IPS DF 19.7 (cell line): ENCODE data around the gene SDF2.
A peak's percentile ranks its signal among the peaks of the same experiment; 100 is the strongest.

Experiments used
- DNase-seq: peaks from one replicate; pipeline ENCODE4 v3.0.0-alpha.2; 2013; ENCODE audit warnings: low read depth, low spot score

SDF2 gene

DNA sequence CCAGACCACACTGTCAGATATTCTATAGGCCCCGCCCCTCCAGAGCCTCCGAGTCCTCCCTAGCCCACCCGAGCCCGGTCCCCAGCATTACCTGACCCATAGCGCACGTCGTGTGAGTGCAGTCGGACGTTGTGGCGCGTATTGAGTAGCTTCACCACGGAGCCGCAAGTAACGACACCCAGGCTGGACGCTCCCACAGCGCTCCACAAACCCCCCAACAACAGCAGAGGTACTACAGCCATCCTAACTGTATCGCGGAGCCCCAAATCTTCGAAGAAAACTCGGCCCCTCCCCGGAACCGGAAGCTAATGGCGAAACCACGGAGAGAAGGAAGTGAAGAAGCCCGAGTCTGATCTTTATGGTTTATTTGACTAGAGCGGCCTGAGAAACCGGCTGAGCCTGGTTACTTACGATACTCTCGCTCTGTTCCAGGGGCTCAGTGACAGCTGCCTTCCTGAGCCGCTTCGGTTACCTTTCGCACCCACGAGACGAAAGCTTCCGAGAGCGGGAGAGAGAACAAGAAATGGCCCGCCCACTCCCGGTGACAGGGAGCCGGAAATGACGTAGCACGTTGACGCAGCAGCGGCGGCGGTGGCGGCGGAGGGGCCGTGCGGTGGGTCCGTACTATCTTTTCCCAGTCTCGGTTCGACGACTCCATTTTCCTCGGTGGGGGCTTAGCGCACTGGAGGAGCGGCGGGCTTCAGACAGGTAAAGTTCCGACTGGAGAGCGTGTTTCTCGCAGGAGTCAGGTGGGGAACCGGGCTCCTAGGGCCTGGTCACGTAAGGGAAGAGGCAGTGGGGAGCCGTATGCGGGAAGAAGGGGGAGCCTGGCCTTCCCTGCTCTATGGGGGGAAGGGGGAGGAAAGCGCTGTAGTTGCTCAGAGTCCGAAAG lies at the start of gene SDF2, which contains the start of gene SUPT6H:
SDF2 (minus strand) TSS at position 272 of the 892 bp plus-strand sequence; CDS start at position 242, 30 bp downstream.
SUPT6H (plus strand) TSS at position 571 of the 892 bp plus-strand sequence. CDS start 11,197 bp downstream, outside the sequence.
- DNase-seq, result no peak

GRCh38 chr17:28710861-28711722 lies 49.4 kb upstream of the SDF2 start:
- peak; percentile 76 for DNase-seq

GRCh38 chr17:28707339-28707720 lies 45.6 kb upstream of the SDF2 start:
- no peak for DNase-seq

- DNase-seq, result no peak
These were observed 45.0 kb upstream of the SDF2 start for GRCh38 chr17:28706471-28707338.

GRCh38 chr17:28705728-28706334 lies 44.1 kb upstream of the SDF2 start:
- no peak for DNase-seq

DNA sequence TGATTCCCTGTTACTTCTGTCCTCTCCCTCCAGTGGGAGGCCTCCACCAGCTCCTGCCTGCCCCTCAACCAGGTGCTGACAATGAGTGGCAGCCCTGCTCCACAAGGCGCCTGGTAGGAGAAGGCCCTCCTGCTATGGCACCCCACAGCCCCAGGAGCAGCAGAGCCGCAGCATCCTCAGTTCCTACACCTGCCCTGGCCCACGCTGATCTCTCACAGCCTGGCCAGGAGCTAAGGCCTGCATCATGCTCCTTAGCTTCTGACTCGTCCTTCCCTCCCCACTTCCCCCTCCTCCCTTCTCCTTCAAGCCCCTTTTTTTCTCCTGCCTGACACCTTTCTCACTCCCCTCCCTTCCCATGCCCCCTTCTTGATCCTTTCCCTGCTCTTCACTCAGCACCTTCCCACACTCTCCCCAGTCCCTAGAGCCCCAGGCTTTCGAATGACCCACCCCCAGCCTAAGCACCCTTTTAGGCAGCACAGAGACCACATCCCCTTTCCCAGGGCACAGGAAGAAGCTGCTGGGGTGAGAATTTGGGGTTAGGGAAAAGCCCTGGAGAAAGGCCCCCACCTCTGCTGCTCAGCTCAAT lies 43.5 kb upstream of the SDF2 start:
- no peak for DNase-seq

DNA sequence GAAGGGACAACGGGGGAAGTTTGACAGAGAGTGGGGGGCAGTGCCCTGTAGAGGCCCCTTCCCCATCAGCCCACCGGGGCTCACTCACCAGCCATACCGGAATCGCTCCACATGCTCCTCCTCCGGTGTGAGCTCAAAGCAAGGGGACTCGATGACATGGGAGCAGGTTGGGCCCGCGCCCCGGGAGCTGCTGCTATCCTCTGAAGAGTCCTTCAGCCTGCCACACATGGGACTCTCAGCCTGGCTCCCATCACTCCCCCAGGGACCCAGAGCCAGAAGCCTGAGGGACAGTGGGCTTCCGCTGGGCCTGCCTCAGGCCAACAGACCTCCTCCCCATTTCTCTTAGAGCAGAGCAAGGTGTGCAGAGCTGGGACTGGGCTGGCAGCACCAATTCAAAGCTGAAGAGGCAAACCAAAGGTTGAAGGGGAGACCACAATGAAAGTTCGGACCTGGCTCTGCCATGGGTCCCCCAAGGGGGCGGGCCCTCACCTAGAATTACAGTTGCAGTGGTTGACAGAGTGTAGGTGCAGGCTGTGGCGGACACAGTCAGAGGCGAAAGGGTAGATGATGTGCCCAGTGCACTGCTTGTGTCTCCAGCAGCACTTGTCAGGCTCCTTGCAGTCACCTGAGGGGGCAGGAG lies 42.6 kb upstream of the SDF2 start:
- DNase-seq, result no peak

DNA sequence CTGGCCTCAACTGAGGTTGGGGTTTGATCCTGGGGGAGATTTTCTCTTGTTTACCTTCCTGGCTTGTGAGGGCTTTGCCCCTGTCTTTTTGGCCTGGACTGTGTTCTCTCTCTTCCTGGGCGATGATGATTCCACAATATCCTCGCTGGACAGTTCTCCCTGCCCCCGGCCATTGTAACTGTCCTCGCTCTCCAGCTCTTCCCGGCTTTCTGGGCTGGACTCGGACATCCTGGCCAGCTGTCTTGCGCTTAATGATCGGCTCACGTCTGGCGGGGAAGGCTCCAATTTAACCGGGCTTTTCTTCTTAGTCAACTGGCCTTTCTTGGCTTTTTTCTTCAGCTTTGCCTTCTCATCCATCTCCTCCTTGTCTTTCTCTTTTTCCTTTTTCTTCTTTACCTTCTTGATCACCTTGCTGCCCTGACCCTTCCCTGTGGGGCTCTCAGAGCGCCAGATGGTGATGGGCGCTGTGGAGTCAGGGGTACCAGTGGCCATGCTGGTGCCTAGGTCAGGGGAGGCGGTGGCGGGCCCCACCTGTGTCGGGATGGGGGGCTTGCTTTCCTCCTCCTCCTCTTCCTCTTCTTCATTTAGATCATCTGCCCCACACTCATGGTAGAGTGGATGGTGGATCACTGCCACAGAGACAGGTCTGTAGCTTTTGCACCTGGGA lies 42.0 kb upstream of the SDF2 start:
- no peak for DNase-seq

DNA sequence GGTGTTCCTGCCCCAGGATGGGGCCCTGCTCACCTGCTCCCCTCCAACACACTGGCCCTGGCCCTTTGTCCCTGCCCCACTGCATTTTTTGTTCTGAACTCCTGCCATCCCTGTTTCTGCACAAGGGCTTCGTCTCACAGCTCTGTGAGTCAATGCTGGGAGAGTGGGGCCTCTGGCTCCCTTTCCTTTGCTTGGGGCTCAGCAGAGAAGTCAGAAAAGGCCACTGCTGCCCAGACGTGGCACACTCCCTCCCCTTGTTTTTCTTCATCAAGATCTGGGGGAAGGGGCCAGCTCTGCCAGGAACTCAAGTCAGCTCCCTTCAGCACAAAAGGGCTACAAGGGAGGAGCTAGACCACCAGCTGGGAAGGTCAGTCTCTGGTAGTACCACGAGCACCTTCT lies 41.0 kb upstream of the SDF2 start:
- DNase-seq, result no peak

GRCh38 chr17:28702026-28702751 lies 40.5 kb upstream of the SDF2 start:
- no peak for DNase-seq

GRCh38 chr17:28700830-28701492 lies 39.3 kb upstream of the SDF2 start:
- DNase-seq, result no peak

- no peak for DNase-seq
These were observed 38.6 kb upstream of the SDF2 start for GRCh38 chr17:28700278-28700677.

- no peak for DNase-seq
These were observed 36.7 kb upstream of the SDF2 start for GRCh38 chr17:28698253-28698941.

DNA sequence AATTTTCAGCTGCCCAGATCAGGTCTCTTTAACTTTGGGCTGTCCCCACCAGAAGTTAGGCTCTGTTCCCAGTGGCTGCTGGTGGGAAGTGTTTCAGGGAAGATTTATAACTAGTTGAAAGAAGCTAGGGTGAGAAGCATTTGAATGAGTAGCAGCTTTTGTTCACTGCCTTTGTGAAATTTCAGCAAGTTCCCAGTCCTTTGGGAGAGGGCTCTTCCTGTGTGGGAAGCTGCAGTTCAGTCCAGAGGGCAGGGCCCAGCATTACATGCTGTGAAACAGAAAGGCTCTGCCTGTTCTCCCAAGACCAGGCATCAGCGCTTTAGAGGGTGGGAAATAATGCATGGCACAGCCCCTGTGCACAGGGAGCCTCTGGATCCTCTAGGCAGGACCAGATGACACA lies 32.2 kb upstream of the SDF2 start:
- DNase-seq, result no peak

GRCh38 chr17:28689011-28689410 lies 27.3 kb upstream of the SDF2 start:
- no peak for DNase-seq

DNA sequence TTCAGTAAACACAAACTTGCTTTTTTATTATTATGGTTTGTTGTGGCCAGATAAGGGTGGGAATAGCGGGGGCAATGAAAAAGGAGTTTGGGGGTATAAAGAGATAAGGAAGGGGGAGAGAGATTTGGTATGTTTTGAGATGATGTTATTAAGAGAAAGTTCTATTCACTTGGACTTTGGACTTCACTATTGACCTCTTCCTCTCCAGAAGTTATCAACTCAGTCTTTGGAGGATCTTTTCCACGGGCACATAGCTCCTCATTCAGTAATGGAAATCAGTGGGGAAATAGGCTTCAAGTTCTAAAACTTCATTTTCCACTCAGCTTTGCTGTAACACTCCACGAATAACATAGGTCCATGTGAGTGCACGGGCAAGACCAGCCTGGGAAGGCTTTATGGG lies 26.8 kb upstream of the SDF2 start:
- DNase-seq, result no peak

GRCh38 chr17:28686296-28686695 lies 24.6 kb upstream of the SDF2 start:
- DNase-seq, result no peak

- DNase-seq, result no peak
These were observed 23.7 kb upstream of the SDF2 start for GRCh38 chr17:28685366-28685765.
